GM12878 (cell line): ENCODE results near the gene CCL15. TPM values are rescaled to one million over a fixed set of nuclear protein-coding genes. Genes with fewer than 3 reads are reported as not detected.

ENCODE experiments used
- ATF7 ChIP-seq: fragments of 450-650 bp; IDR thresholded peaks from 2 replicates; pipeline ENCODE4 v1.6.1; 2016; ENCODE audit warnings: low read depth, mild to moderate bottlenecking
- CHD2 ChIP-seq: IDR thresholded peaks from 2 replicates; pipeline ENCODE4 v1.6.1; 2011; ENCODE audit warnings: low read depth, low read length, improper control_type of control experiment, borderline replicate concordance
- GABPA ChIP-seq: IDR thresholded peaks from 2 replicates; pipeline ENCODE4 v1.6.1; 2014; ENCODE audit warnings: antibody characterized with exemption, low read depth, mild to moderate bottlenecking, inconsistent platforms
- IKZF1 ChIP-seq: fragments of 450-650 bp; conservative IDR thresholded peaks from 2 replicates; pipeline ENCODE4 v1.6.1; 2017; ENCODE audit warnings: antibody characterized with exemption, mild to moderate bottlenecking
- IKZF2 ChIP-seq, 2 experiments: fragments of 450-650 bp; IDR thresholded peaks; 2 replicates each; pipeline ENCODE4 v1.6.1; 2017; ENCODE audit warnings: mild to moderate bottlenecking in 2 of 2, moderate library complexity in 2 of 2
- MTA3 ChIP-seq: IDR thresholded peaks from 2 replicates; pipeline ENCODE4 v1.6.1; 2012; ENCODE audit warnings: low read length, inconsistent platforms, borderline replicate concordance
- PAX5 ChIP-seq: IDR thresholded peaks from 2 replicates; pipeline ENCODE4 v1.6.1; 2011; ENCODE audit warnings: low read depth, low read length, borderline replicate concordance
- STAT1 ChIP-seq: fragments of 450-650 bp; conservative IDR thresholded peaks from 2 replicates; pipeline ENCODE4 v1.6.1; 2014; ENCODE audit warnings: antibody characterized with exemption, mild to moderate bottlenecking
- ZNF622 ChIP-seq: fragments of 450-650 bp; IDR thresholded peaks from 2 replicates; pipeline ENCODE4 v1.6.1; 2017; ENCODE audit warnings: mild to moderate bottlenecking, inconsistent platforms
- polyA plus RNA-seq, 11 experiments: library from polyadenylated mRNA; depleted of rRNA in 4 of 11; unstranded in 6 of 11; stranded (reverse) in 5 of 11; fragments of >200 nt; fragmentation: Nextera tagmentation in 4 of 11; fragmentation: Illumina TruSeq in 1 of 11; extraction: Ambion mirVana in 4 of 11; extraction: Trizol in 1 of 11; gene quantifications; 1 replicate in 1 of 11; 2 replicates in 10 of 11; pipeline versions ENCODE4 v1.2.1 to v1.2.3, GENCODE V29; 2011 to 2016; ENCODE audit warnings: inconsistent platforms in 2 of 11, missing spikeins in 2 of 11, low read depth in 1 of 11
- total RNA-seq, 4 experiments: library from RNA; depleted of rRNA in 3 of 4; stranded (reverse); fragments of >200 nt in 3 of 4; fragmentation: Illumina TruSeq in 1 of 4; extraction: Trizol in 1 of 4; gene quantifications; 2 replicates each; pipeline versions ENCODE4 v1.2.1 to v1.2.3, GENCODE V29; 2013 to 2021
- TF ChIP-seq, protein P1 (sequence below): fragments of 450-650 bp; IDR thresholded peaks from 2 replicates; pipeline ENCODE4 v1.6.1; 2017; ENCODE audit warnings: mild to moderate bottlenecking, low read depth, inconsistent platforms; ENCODE audit not compliant: poor library complexity, severe bottlenecking
- TF ChIP-seq, protein P2 (sequence below): fragments of 450-650 bp; IDR thresholded peaks from 2 replicates; pipeline ENCODE4 v1.6.1; 2017; ENCODE audit warnings: mild to moderate bottlenecking, moderate library complexity
- TF ChIP-seq, protein P3 (sequence below): fragments of 450-650 bp; IDR thresholded peaks from 2 replicates; pipeline ENCODE4 v1.6.1; 2014; ENCODE audit warnings: mild to moderate bottlenecking
- TF ChIP-seq, protein P4 (sequence below): fragments of 150-350 bp; IDR thresholded peaks from 2 replicates; pipeline ENCODE4 v1.6.1; 2014; ENCODE audit warnings: mild to moderate bottlenecking, low read depth, low read length
- TF ChIP-seq, protein P5 (sequence below): fragments of 450-650 bp; IDR thresholded peaks from 2 replicates; pipeline ENCODE4 v1.6.1; 2017; ENCODE audit warnings: mild to moderate bottlenecking

The CCL15 gene
- total and polyA plus RNA-seq, 10 of the 15 experiments (the other 5 are each of a cell fraction or from before 2014, with no cell fraction given): 0.12 TPM; not detected in 9

DNA sequence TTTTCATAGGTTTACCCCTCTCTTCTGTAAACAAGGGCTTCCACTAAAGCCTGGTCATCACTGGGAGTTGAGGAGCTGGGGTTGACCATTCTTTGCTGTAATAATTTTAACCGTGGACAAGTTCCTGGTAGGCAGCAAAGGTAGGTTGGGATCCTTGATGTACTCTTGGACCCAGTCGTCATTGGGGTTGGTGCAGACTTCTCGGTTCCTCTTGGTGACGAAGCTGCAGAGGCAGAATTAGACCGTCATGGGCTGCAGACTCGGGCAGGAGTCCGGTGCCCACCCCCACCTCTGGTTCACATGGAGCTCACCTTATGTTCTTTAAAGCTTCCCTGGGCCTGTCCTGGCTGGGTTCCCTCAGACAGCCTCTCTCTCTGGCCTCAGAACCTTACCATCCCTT is 23.8 kb downstream of the CCL15 start (continued):
- TF ChIP-seq, protein P1, sequence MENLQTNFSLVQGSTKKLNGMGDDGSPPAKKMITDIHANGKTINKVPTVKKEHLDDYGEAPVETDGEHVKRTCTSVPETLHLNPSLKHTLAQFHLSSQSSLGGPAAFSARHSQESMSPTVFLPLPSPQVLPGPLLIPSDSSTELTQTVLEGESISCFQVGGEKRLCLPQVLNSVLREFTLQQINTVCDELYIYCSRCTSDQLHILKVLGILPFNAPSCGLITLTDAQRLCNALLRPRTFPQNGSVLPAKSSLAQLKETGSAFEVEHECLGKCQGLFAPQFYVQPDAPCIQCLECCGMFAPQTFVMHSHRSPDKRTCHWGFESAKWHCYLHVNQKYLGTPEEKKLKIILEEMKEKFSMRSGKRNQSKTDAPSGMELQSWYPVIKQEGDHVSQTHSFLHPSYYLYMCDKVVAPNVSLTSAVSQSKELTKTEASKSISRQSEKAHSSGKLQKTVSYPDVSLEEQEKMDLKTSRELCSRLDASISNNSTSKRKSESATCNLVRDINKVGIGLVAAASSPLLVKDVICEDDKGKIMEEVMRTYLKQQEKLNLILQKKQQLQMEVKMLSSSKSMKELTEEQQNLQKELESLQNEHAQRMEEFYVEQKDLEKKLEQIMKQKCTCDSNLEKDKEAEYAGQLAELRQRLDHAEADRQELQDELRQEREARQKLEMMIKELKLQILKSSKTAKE: peak; percentile 27
- TF ChIP-seq ATF7: peak; percentile 47; the same call in 1 of the 2 replicates
- TF ChIP-seq CHD2: no peak
- TF ChIP-seq STAT1: no peak
- TF ChIP-seq, protein P2, sequence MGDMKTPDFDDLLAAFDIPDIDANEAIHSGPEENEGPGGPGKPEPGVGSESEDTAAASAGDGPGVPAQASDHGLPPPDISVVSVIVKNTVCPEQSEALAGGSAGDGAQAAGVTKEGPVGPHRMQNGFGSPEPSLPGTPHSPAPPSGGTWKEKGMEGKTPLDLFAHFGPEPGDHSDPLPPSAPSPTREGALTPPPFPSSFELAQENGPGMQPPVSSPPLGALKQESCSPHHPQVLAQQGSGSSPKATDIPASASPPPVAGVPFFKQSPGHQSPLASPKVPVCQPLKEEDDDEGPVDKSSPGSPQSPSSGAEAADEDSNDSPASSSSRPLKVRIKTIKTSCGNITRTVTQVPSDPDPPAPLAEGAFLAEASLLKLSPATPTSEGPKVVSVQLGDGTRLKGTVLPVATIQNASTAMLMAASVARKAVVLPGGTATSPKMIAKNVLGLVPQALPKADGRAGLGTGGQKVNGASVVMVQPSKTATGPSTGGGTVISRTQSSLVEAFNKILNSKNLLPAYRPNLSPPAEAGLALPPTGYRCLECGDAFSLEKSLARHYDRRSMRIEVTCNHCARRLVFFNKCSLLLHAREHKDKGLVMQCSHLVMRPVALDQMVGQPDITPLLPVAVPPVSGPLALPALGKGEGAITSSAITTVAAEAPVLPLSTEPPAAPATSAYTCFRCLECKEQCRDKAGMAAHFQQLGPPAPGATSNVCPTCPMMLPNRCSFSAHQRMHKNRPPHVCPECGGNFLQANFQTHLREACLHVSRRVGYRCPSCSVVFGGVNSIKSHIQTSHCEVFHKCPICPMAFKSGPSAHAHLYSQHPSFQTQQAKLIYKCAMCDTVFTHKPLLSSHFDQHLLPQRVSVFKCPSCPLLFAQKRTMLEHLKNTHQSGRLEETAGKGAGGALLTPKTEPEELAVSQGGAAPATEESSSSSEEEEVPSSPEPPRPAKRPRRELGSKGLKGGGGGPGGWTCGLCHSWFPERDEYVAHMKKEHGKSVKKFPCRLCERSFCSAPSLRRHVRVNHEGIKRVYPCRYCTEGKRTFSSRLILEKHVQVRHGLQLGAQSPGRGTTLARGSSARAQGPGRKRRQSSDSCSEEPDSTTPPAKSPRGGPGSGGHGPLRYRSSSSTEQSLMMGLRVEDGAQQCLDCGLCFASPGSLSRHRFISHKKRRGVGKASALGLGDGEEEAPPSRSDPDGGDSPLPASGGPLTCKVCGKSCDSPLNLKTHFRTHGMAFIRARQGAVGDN: peak; percentile 18; the same call in 1 of the 2 replicates
- TF ChIP-seq ZNF622: no peak
- peak; percentile 71 to 73 for TF ChIP-seq IKZF2 (IDR thresholded peaks at IDR 0.05)
- no peak for TF ChIP-seq MTA3
- peak; percentile 66 for TF ChIP-seq PAX5
- TF ChIP-seq, protein P3, sequence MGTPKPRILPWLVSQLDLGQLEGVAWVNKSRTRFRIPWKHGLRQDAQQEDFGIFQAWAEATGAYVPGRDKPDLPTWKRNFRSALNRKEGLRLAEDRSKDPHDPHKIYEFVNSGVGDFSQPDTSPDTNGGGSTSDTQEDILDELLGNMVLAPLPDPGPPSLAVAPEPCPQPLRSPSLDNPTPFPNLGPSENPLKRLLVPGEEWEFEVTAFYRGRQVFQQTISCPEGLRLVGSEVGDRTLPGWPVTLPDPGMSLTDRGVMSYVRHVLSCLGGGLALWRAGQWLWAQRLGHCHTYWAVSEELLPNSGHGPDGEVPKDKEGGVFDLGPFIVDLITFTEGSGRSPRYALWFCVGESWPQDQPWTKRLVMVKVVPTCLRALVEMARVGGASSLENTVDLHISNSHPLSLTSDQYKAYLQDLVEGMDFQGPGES: no peak
- peak; percentile 61 for TF ChIP-seq IKZF1
- TF ChIP-seq, protein P4, sequence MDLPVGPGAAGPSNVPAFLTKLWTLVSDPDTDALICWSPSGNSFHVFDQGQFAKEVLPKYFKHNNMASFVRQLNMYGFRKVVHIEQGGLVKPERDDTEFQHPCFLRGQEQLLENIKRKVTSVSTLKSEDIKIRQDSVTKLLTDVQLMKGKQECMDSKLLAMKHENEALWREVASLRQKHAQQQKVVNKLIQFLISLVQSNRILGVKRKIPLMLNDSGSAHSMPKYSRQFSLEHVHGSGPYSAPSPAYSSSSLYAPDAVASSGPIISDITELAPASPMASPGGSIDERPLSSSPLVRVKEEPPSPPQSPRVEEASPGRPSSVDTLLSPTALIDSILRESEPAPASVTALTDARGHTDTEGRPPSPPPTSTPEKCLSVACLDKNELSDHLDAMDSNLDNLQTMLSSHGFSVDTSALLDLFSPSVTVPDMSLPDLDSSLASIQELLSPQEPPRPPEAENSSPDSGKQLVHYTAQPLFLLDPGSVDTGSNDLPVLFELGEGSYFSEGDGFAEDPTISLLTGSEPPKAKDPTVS: no peak
- TF ChIP-seq GABPA: no peak
- TF ChIP-seq, protein P5, sequence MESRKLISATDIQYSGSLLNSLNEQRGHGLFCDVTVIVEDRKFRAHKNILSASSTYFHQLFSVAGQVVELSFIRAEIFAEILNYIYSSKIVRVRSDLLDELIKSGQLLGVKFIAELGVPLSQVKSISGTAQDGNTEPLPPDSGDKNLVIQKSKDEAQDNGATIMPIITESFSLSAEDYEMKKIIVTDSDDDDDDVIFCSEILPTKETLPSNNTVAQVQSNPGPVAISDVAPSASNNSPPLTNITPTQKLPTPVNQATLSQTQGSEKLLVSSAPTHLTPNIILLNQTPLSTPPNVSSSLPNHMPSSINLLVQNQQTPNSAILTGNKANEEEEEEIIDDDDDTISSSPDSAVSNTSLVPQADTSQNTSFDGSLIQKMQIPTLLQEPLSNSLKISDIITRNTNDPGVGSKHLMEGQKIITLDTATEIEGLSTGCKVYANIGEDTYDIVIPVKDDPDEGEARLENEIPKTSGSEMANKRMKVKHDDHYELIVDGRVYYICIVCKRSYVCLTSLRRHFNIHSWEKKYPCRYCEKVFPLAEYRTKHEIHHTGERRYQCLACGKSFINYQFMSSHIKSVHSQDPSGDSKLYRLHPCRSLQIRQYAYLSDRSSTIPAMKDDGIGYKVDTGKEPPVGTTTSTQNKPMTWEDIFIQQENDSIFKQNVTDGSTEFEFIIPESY: no peak
